Measurements from ENCODE around the gene TMEM9. TPM values are rescaled to one million over a fixed set of nuclear protein-coding genes. Genes with fewer than 3 reads are reported as not detected.

The TMEM9 gene
- total and polyA plus RNA-seq, 9 of the 15 experiments (the other 6 are each of a cell fraction or from before 2014, with no cell fraction given), result 30.4 to 107 (median 67.6) TPM

GRCh38 chr1:201153474-201154388 is 543 bp downstream of the TMEM9 start (continued):
- TF ChIP-seq NCOA6 (IDR thresholded peaks at IDR 0.05) (peak; percentile 54; the same call in 1 of the 2 replicates), RNF2 (IDR thresholded peaks at IDR 0.05) (peak; percentile 81; the same call in 1 of the 2 replicates), BRF1 (IDR thresholded peaks at IDR 0.05; ENCODE audit: borderline replicate concordance, extremely low read depth, insufficient read length) (no peak), HDAC6 (IDR thresholded peaks at IDR 0.05; ENCODE audit: low read depth, low read length) (no peak), FOXA1 (IDR thresholded peaks at IDR 0.05; ENCODE audit: borderline replicate concordance) (no peak), TRIM25 (IDR thresholded peaks at IDR 0.05; ENCODE audit: borderline replicate concordance) (no peak), ID3 (CRISPR knock-in tag; IDR thresholded peaks at IDR 0.05) (no peak), ID3 (tag; IDR thresholded peaks at IDR 0.05) (peak; percentile 87), MAX (CRISPR knock-in tag; IDR thresholded peaks at IDR 0.05) (peak; percentile 47), FOXO4 (CRISPR knock-in tag; IDR thresholded peaks at IDR 0.05) (no peak), HMBOX1 (IDR thresholded peaks at IDR 0.05) (no peak), ARID2 (IDR thresholded peaks at IDR 0.05) (no peak), ZNF830 (CRISPR knock-in tag; IDR thresholded peaks at IDR 0.05) (no peak), CXXC5 (CRISPR knock-in tag; IDR thresholded peaks at IDR 0.05) (peak; percentile 82), ZNF274 (IDR thresholded peaks at IDR 0.05; ENCODE audit: borderline replicate concordance, low read depth, low read length) (no peak), SREBF1 (IDR thresholded peaks at IDR 0.05; ENCODE audit: borderline replicate concordance, low read depth, low read length) (no peak)

All from K562 (cell line).